ENCODE data around the gene RHBDD3.

GRCh38 chr22:29291215-29291614 is 23.4 kb upstream of the RHBDD3 start:
- TF ChIP-seq POLR2AphosphoS5 (IDR thresholded peaks at IDR 0.05; ENCODE audit: low read depth, low read length) (no peak), CTCF (IDR thresholded peaks at IDR 0.05) (no peak), TCF7L2 (IDR thresholded peaks at IDR 0.05; ENCODE audit: low read depth, low read length) (no peak), SIN3A (IDR thresholded peaks at IDR 0.05; ENCODE audit: borderline replicate concordance, insufficient read depth, low read depth, low read length) (no peak)
- TF ChIP-seq, protein P1, sequence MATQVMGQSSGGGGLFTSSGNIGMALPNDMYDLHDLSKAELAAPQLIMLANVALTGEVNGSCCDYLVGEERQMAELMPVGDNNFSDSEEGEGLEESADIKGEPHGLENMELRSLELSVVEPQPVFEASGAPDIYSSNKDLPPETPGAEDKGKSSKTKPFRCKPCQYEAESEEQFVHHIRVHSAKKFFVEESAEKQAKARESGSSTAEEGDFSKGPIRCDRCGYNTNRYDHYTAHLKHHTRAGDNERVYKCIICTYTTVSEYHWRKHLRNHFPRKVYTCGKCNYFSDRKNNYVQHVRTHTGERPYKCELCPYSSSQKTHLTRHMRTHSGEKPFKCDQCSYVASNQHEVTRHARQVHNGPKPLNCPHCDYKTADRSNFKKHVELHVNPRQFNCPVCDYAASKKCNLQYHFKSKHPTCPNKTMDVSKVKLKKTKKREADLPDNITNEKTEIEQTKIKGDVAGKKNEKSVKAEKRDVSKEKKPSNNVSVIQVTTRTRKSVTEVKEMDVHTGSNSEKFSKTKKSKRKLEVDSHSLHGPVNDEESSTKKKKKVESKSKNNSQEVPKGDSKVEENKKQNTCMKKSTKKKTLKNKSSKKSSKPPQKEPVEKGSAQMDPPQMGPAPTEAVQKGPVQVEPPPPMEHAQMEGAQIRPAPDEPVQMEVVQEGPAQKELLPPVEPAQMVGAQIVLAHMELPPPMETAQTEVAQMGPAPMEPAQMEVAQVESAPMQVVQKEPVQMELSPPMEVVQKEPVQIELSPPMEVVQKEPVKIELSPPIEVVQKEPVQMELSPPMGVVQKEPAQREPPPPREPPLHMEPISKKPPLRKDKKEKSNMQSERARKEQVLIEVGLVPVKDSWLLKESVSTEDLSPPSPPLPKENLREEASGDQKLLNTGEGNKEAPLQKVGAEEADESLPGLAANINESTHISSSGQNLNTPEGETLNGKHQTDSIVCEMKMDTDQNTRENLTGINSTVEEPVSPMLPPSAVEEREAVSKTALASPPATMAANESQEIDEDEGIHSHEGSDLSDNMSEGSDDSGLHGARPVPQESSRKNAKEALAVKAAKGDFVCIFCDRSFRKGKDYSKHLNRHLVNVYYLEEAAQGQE (IDR thresholded peaks at IDR 0.05; ENCODE audit: insufficient read depth in 1 of 2, low read depth in 2 of 2, low read length in 1 of 2): no peak

All from Panc1 (cell line).